Liver (tissue), 9 donors: Measurements from ENCODE around the gene XRCC5. TPM values are rescaled to one million over a fixed set of nuclear protein-coding genes. Genes with fewer than 3 reads are reported as not detected.

ENCODE experiments used
- DNase-seq: peaks from one replicate; pipeline ENCODE4 v3.0.0-alpha.2; 2017; ENCODE audit warnings: low spot score
- H3K27ac ChIP-seq, 2 donors: one replicate each; pipeline ENCODE4 v1.7.0; 2013; ENCODE audit warnings: inconsistent platforms in 2 of 2, low read length in 2 of 2, control low read depth in 1 of 2, low read depth in 1 of 2, mild to moderate bottlenecking in 1 of 2
- H3K27me3 ChIP-seq, 4 donors: one replicate each; pipeline versions ENCODE4 v1.6.1 to v1.7.0; 2013; ENCODE audit warnings: low read length in 3 of 4, inconsistent platforms in 1 of 4, mild to moderate bottlenecking in 1 of 4, moderate library complexity in 1 of 4; ENCODE audit not compliant: control insufficient read depth in 4 of 4, insufficient read depth in 4 of 4
- H3K36me3 ChIP-seq, 4 donors: one replicate each; pipeline versions ENCODE4 v1.6.1 to v1.7.0; 2013; ENCODE audit warnings: low read length in 3 of 4, mild to moderate bottlenecking in 3 of 4, low read depth in 1 of 4, moderate library complexity in 1 of 4; ENCODE audit not compliant: control insufficient read depth in 4 of 4, insufficient read depth in 3 of 4
- H3K4me1 ChIP-seq, 4 donors: one replicate each; pipeline versions ENCODE4 v1.6.1 to v1.7.0; 2013; ENCODE audit warnings: low read length in 3 of 4, mild to moderate bottlenecking in 3 of 4, moderate library complexity in 1 of 4; ENCODE audit not compliant: control insufficient read depth in 4 of 4, insufficient read depth in 4 of 4
- H3K4me3 ChIP-seq, 3 donors: one replicate each; pipeline versions ENCODE4 v1.6.1 to v1.7.0; 2013; ENCODE audit warnings: low read length in 3 of 3, control low read depth in 1 of 3, low read depth in 1 of 3, mild to moderate bottlenecking in 1 of 3
- H3K9ac ChIP-seq, 2 donors: one replicate each; pipeline ENCODE4 v1.7.0; 2013; ENCODE audit warnings: low read length in 2 of 2, mild to moderate bottlenecking in 2 of 2, moderate library complexity in 2 of 2, control low read depth in 1 of 2, low read depth in 1 of 2
- H3K9me3 ChIP-seq, 4 donors: one replicate each; pipeline versions ENCODE4 v1.6.1 to v1.7.0; 2013; ENCODE audit warnings: low read length in 3 of 4; ENCODE audit not compliant: control insufficient read depth in 4 of 4
- EGR1 ChIP-seq, 2 donors: IDR thresholded peaks; 2 replicates each; pipeline ENCODE4 v1.6.1; 2016 to 2018; ENCODE audit warnings: antibody characterized with exemption in 2 of 2, low read depth in 2 of 2
- FOXA1 ChIP-seq: IDR thresholded peaks from 2 replicates; pipeline ENCODE4 v1.6.1; 2016; ENCODE audit warnings: antibody characterized with exemption
- GABPA ChIP-seq, 2 donors: IDR thresholded peaks in 1 of 2; conservative IDR thresholded peaks in 1 of 2; 2 replicates each; pipeline ENCODE4 v1.6.1; 2016; ENCODE audit warnings: antibody characterized with exemption in 2 of 2, mild to moderate bottlenecking in 1 of 2, moderate library complexity in 1 of 2
- MAX ChIP-seq: IDR thresholded peaks from 2 replicates; pipeline ENCODE4 v1.6.1; 2016; ENCODE audit warnings: antibody characterized with exemption
- NR2F2 ChIP-seq: IDR thresholded peaks from 2 replicates; pipeline ENCODE4 v1.6.1; 2016; ENCODE audit warnings: antibody characterized with exemption
- RAD21 ChIP-seq, 2 donors: IDR thresholded peaks; 2 replicates each; pipeline ENCODE4 v1.6.1; 2016; ENCODE audit warnings: antibody characterized with exemption in 2 of 2, mild to moderate bottlenecking in 2 of 2
- REST ChIP-seq: IDR thresholded peaks from 2 replicates; pipeline ENCODE4 v1.6.1; 2016; ENCODE audit warnings: antibody characterized with exemption, mild to moderate bottlenecking
- TAF1 ChIP-seq: conservative IDR thresholded peaks from 2 replicates; pipeline ENCODE4 v1.6.1; 2016; ENCODE audit warnings: antibody characterized with exemption, mild to moderate bottlenecking
- WGBS: extraction: QIAGEN DNeasy Blood & Tissue Kit; methylation state at CpG from one replicate; pipeline ENCODE4 v1.1.7; 2013; 5-methylcytosine and 5-hydroxymethylcytosine counted together
- polyA plus RNA-seq, 2 donors: library from polyadenylated mRNA; stranded (reverse) in 1 of 2; unstranded in 1 of 2; fragments of 200-250 nt in 1 of 2; fragments of >200 nt in 1 of 2; fragmentation: Nextera tagmentation in 1 of 2; extraction: Ambion mirVana in 1 of 2; gene quantifications; one replicate each; pipeline versions ENCODE4 v1.2.1 to v1.2.3, GENCODE V29; 2013 to 2015
- total RNA-seq, 2 donors: library from RNA; depleted of rRNA; stranded (reverse); fragments of >200 nt; gene quantifications; one replicate each; pipeline ENCODE4 v1.2.3, GENCODE V29; 2014
- donor health status: healthy.
- donor health status: healthy.
- donor health status: healthy.
- donor health status: healthy.
- donor health status: healthy.

Gene XRCC5
- total and polyA plus RNA-seq, 4 donors, result 63.7 to 140 (median 84.5) TPM

- Histone ChIP-seq H3K36me3 (peaks cover 10 to 72% (median 63%) of the 10 kb centered on the region in 4 donors), H3K4me3 (no peak overlapping the region), H3K9ac (no peak overlapping the region), H3K9me3 (no peaks in the 10 kb centered on the region), H3K27ac (no peak overlapping the region), H3K4me1 (peaks cover 0 to 10% (median 7%) of the 10 kb centered on the region in 4 donors), H3K27me3 (no peaks in the 10 kb centered on the region)
- DNase-seq, result no peak
- 96% methylated on average over 5 of the region's 5 CpGs for WGBS
- no peak for TF ChIP-seq FOXA1
- no peak for TF ChIP-seq EGR1 (IDR thresholded peaks at IDR 0.05; ENCODE audit: low read depth in 2 of 2)
- TF ChIP-seq TAF1, result no peak
- no peak for TF ChIP-seq RAD21 (IDR thresholded peaks at IDR 0.05)
- no peak for TF ChIP-seq REST
Observed at GRCh38 chr2:216147172-216148131, 38.3 kb downstream of the XRCC5 start.

- Histone ChIP-seq H3K36me3 (peaks cover 9 to 74% (median 63%) of the 10 kb centered on the region in 4 donors), H3K4me3 (no peak overlapping the region), H3K9ac (no peak overlapping the region), H3K9me3 (no peaks in the 10 kb centered on the region), H3K27ac (no peak overlapping the region), H3K4me1 (peaks cover 0 to 10% (median 7%) of the 10 kb centered on the region in 4 donors), H3K27me3 (no peaks in the 10 kb centered on the region)
- WGBS, result 81% methylated on average over 4 of the region's 4 CpGs
- peak in 1 of 2 donors; percentile 35 for TF ChIP-seq GABPA (IDR thresholded peaks at IDR 0.05 in 1 of 2, conservative IDR thresholded peaks at IDR 0.05 in 1 of 2)
- no peak for TF ChIP-seq MAX
- no peak for DNase-seq
Observed at GRCh38 chr2:216148983-216149382, 39.8 kb downstream of the XRCC5 start.

- Histone ChIP-seq H3K9me3 (no peaks in the 10 kb centered on the region), H3K9ac (no peak overlapping the region), H3K4me3 (no peak overlapping the region), H3K27me3 (no peaks in the 10 kb centered on the region), H3K36me3 (peaks cover 9 to 71% (median 59%) of the 10 kb centered on the region in 4 donors), H3K4me1 (peaks cover 0 to 10% (median 7%) of the 10 kb centered on the region in 4 donors), H3K27ac (no peak overlapping the region)
- DNase-seq, result no peak
- 86% methylated on average over 5 of the region's 5 CpGs for WGBS
- TF ChIP-seq NR2F2, result no peak
Observed at GRCh38 chr2:216149741-216150140, 40.6 kb downstream of the XRCC5 start.
